Transverse colon (tissue), 4 donors: ENCODE results near the gene CRYBG1.

Experiments
- EP300 ChIP-seq: sonication (generic); formaldehyde crosslinking; IDR thresholded peaks from one replicate; pipeline ENCODE4 v1.6.1; 2017; ENCODE audit warnings: antibody characterized with exemption, low read depth
- POLR2A ChIP-seq: fragments of 450-650 bp; IDR thresholded peaks from one replicate; pipeline ENCODE4 v1.6.1; 2016; ENCODE audit warnings: antibody characterized with exemption, mild to moderate bottlenecking, moderate library complexity
- POLR2AphosphoS5 ChIP-seq, 3 donors: sonication (generic); formaldehyde crosslinking; IDR thresholded peaks; one replicate each; pipeline ENCODE4 v1.6.1; 2016; ENCODE audit warnings: antibody characterized with exemption in 3 of 3
- TF ChIP-seq, protein P1 (sequence below), 5 experiments: fragments of 200-600 bp in 3 of 5; fragments of 450-650 bp in 2 of 5; sonication (generic) in 3 of 5; IDR thresholded peaks; 1 replicate in 2 of 5; 2 replicates in 3 of 5; pipeline ENCODE4 v1.5.1; 2016 to 2017; ENCODE audit warnings: antibody characterized with exemption in 5 of 5, inconsistent platforms in 3 of 5, mild to moderate bottlenecking in 2 of 5, moderate library complexity in 1 of 5

DNA sequence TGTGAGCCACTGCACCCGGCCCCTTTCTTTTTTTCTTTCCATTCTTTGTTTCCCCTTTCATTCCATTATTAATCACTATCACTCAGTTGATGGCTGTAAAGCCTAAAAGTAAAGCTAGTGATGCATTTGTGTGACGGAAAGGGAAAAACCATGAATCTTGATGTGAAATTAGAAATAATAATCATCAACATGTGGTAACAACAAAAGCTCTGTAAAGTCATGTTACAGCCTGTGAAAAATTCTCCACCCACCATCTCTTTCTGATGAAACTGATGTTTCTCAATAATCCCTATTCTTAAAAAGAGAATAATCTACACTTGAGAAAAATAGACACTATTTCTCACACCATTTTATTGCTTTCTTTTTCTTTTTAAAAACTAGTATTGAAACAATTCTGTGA is 80.0 kb downstream of the CRYBG1 start:
- TF ChIP-seq EP300 (no peak), POLR2A (no peak), POLR2AphosphoS5 (IDR thresholded peaks at IDR 0.05) (no peak)
- TF ChIP-seq, protein P1, sequence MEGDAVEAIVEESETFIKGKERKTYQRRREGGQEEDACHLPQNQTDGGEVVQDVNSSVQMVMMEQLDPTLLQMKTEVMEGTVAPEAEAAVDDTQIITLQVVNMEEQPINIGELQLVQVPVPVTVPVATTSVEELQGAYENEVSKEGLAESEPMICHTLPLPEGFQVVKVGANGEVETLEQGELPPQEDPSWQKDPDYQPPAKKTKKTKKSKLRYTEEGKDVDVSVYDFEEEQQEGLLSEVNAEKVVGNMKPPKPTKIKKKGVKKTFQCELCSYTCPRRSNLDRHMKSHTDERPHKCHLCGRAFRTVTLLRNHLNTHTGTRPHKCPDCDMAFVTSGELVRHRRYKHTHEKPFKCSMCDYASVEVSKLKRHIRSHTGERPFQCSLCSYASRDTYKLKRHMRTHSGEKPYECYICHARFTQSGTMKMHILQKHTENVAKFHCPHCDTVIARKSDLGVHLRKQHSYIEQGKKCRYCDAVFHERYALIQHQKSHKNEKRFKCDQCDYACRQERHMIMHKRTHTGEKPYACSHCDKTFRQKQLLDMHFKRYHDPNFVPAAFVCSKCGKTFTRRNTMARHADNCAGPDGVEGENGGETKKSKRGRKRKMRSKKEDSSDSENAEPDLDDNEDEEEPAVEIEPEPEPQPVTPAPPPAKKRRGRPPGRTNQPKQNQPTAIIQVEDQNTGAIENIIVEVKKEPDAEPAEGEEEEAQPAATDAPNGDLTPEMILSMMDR (IDR thresholded peaks at IDR 0.05): no peak
